Activated naive CD4-positive, alpha-beta T cell treated with anti-CD3 and anti-CD28 coated beads for 36 hours (primary cell): ENCODE results near the gene NFYC. TPM values are rescaled to one million over a fixed set of nuclear protein-coding genes. Genes with fewer than 3 reads are reported as not detected.

Experiments
- CTCF ChIA-PET: fragments of 350-600 bp; sonication (Branson Sonifier 250); formaldehyde crosslinking; loops from one replicate; lab custom pipeline; 2021; ENCODE audit warnings: antibody characterized with exemption; lab: Charles Lee
- DNase-seq: peaks from one replicate; pipeline ENCODE4 v3.0.0-alpha.2; 2020
- H3K27ac Mint-ChIP-seq: one replicate; pipeline ENCODE4 v1.8.0; 2021; ENCODE audit warnings: mild to moderate bottlenecking, mixed read lengths
- H3K27me3 Mint-ChIP-seq: one replicate; pipeline ENCODE4 v1.8.0; 2021; ENCODE audit warnings: low read depth, mixed read lengths
- H3K36me3 Mint-ChIP-seq: one replicate; pipeline ENCODE4 v1.8.0; 2021; ENCODE audit warnings: low read depth, mixed read lengths
- H3K4me1 Mint-ChIP-seq: one replicate; pipeline ENCODE4 v1.8.0; 2021; ENCODE audit warnings: low read depth, mixed read lengths
- H3K4me3 Mint-ChIP-seq: one replicate; pipeline ENCODE4 v1.8.0; 2021; ENCODE audit warnings: mild to moderate bottlenecking, moderate library complexity, mixed read lengths
- H3K9me3 Mint-ChIP-seq: one replicate; pipeline ENCODE4 v1.8.0; 2021; ENCODE audit warnings: mixed read lengths
- intact Hi-C: fragments of 100-400 bp; cut with micrococcal nuclease; formaldehyde crosslinking; loops from one replicate; pipeline ENCODE4 v1.15.1; 2023
- total RNA-seq, 2 experiments: library from RNA; stranded (reverse); gene quantifications; one replicate each; pipeline ENCODE4 v1.2.3, GENCODE V29; 2021

The NFYC gene
- total RNA-seq, 2 experiments from 2014 or later: 53.5 to 63.1 TPM

DNA sequence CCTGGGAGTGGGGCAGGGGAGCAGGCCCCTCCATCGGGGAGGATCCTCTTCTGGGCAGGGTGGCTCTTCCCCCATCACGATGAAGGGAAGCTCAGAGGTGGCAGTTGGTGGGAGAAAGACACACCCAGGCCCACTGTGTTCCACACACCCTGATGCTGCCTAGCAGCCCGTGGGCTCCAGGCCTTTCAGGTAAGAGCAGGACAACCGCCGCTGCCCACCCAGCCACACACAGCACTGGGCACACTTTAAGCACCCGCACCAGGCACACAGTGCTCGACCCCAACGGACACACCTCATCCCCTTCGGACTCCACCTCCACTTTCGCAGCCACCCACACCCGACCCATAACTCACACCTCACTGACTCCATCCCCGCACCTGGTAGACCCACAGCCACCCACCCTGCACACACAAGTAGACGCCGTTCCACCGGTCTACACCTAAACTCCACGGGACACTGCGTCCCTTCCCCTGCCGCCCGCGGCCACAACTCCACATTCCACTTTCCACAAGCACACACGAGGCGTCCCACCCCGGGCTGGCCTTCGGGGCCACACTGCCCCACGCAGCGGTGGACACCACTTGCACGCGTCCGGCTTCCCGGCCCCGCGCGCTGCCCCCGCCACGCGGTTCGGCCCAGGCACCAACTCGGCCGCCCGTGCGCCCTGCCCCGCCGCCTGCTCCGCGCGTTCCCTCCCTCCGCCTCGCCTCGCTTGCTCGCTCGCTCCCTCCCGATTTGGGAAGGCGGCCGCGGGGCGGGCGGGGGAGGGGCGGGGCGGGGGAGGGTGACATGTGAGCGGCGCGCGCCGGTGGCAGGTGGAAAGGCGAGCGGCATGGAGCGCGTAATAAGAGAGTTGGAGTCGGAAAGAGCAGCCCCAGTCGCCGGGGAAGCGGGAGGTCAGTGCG, 91.7 kb downstream of the NFYC start, which contains the start of gene KCNQ4:
Gene KCNQ4 (plus strand): TSS at position 787 of the 905 bp plus-strand sequence. CDS start 307 bp downstream, outside the sequence.
- H3K4me3 Mint-ChIP-seq: peak within 1 kb of the TSS; percentile 63
- peaks cover 3% of the 10 kb centered on the region for H3K36me3 Mint-ChIP-seq
- DNase-seq: peak; percentile 43
- peaks cover 7% of the 10 kb centered on the region for H3K4me1 Mint-ChIP-seq
- peaks cover 15% of the 10 kb centered on the region for H3K27me3 Mint-ChIP-seq
- CTCF ChIA-PET: interaction anchor here (2.1 kb wide), 2 partner anchors 9 to 10 kb away, joined by 8 to 10 read pairs; no protein-coding TSS in a partner anchor
- no peak within 1 kb of the TSS for H3K27ac Mint-ChIP-seq
- intact Hi-C loops: no loop called here
- H3K9me3 Mint-ChIP-seq: no peaks in the 10 kb centered on the region

DNA sequence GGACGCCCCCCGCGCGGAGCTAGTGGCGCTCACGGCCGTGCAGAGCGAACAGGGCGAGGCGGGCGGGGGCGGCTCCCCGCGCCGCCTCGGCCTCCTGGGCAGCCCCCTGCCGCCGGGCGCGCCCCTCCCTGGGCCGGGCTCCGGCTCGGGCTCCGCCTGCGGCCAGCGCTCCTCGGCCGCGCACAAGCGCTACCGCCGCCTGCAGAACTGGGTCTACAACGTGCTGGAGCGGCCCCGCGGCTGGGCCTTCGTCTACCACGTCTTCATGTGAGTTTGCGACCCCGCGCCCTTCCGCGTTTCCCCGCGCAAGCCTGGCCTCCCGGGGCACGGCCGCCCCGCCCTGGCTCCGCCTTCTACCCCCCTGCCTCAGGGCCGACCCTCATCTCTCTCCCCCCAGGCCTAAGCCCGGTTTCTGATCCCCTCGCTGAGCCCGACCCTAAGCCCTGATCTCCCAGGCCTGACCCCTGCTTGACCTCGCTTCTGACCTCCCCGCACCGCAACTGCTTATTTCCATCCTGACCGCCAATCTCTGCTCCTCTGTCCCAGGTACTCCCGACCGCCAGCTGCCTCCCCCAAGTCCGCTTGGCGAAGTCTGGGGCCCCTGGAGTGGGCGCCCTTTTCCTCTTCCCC, 92.8 kb downstream of the NFYC start:
- no peak overlapping the region for H3K27ac Mint-ChIP-seq
- intact Hi-C loops: no loop called here
- peaks cover 15% of the 10 kb centered on the region for H3K27me3 Mint-ChIP-seq
- peak overlapping the region; percentile 63 for H3K4me3 Mint-ChIP-seq
- H3K4me1 Mint-ChIP-seq: peaks cover 7% of the 10 kb centered on the region
- no peaks in the 10 kb centered on the region for H3K36me3 Mint-ChIP-seq
- no peak for DNase-seq
- CTCF ChIA-PET: interaction anchor here (0.6 to 2.1 kb wide), 2 partner anchors 10 to 436 kb away, joined by 4 to 8 read pairs; no protein-coding TSS in a partner anchor
- no peaks in the 10 kb centered on the region for H3K9me3 Mint-ChIP-seq

DNA sequence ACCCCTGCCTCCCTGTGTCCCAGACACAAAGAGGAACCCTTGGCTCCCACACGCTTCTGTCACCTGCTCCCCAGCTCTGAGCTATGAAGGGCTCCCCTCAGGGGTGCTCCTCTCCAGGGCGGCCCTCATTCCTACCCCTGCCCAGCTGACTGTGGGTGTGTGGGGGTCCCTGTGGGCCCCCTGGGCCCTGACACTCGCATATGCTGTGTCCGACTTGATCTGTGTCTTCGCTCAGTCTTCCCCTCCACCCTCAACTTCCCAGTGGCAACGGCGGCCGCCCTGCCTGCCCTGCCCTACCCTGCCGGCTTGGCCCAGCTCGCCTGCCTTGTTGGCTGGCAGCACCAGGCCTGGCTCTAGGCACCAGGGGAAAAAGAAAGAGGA, 93.3 kb downstream of the NFYC start:
- Mint-ChIP-seq H3K4me3 (peak overlapping the region; percentile 63), H3K9me3 (no peaks in the 10 kb centered on the region), H3K4me1 (peaks cover 7% of the 10 kb centered on the region), H3K27ac (no peak overlapping the region), H3K27me3 (peaks cover 15% of the 10 kb centered on the region), H3K36me3 (no peaks in the 10 kb centered on the region)
- DNase-seq: no peak
- intact Hi-C loops: no loop called here
- CTCF ChIA-PET: interaction anchor here (0.6 to 2.1 kb wide), 2 partner anchors 10 to 435 kb away, joined by 4 to 8 read pairs; no protein-coding TSS in a partner anchor

DNA sequence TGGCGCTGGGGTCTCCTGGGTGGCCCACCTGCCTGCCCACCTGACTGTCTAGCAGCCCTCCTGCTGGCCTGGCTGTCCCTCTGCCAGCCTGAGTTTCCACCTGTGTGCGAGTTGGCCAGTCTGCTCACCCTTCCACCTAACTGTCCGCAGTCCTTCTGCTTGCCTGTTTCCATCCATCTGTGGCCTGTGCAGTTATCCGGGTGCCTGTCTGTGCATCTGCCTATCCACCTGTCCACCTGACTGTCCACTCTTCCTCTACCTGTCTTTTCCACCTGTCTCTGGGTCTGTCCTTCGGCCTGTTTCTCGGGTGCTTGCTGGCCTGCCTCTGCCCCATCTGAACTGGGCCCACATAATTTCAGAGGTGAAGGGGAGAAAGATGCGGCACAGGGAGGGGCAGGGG, 93.9 kb downstream of the NFYC start:
- intact Hi-C loops: no loop called here
- no peak overlapping the region for H3K27ac Mint-ChIP-seq

DNA sequence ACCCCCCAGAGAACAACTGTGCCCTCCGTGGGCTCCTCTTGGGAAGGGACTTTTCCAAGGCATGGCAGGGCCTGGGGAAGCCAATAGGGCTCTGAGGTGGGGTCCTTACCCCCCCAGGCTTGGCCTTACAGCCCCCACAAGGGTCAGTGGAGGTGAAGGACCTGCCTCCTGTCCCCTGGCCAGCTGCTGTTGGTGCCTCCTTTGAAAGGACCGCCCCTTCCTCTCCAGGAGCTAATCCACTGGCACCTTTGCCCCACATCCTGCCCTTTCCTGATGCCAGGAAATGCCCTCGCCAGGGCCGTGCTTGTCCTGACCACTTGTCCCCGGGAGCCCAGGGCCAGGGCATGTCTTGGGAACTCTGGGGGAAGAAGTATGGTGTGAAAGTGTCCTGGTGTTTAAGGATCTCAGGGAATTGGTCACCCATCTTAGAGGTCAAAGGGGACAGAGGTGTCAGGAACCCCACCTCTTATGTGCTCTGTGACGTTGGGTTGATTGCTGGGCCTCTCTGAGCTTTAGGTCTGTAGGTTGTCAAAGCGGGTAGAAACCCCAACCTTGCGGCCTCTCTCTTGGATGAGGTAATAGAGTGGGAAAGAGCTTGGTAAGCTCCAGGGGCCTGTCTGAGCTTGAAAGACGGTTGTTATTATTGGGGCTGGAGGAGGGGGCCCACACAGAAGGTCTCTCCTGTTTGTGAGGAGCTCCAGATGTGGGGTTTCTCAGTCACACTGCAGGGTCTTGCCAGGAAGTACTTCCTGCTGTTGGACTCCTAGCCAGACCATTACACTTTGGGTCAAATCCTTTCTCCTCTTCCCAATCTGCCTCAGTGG, 94.9 kb downstream of the NFYC start:
- CTCF ChIA-PET: interaction anchor here (0.6 to 5.3 kb wide), 2 partner anchors 11 to 301 kb away, joined by 3 to 29 read pairs; no protein-coding TSS in a partner anchor
- H3K36me3 Mint-ChIP-seq: no peaks in the 10 kb centered on the region
- no peak overlapping the region for H3K4me3 Mint-ChIP-seq
- no peak for DNase-seq
- no peak overlapping the region for H3K27ac Mint-ChIP-seq
- intact Hi-C loops: no loop called here
- H3K27me3 Mint-ChIP-seq: peaks cover 15% of the 10 kb centered on the region
- H3K4me1 Mint-ChIP-seq: peaks cover 7% of the 10 kb centered on the region
- no peaks in the 10 kb centered on the region for H3K9me3 Mint-ChIP-seq

More for the DNA sequence above, 93.9 kb downstream of the NFYC start:
- peaks cover 15% of the 10 kb centered on the region for H3K27me3 Mint-ChIP-seq
- CTCF ChIA-PET: interaction anchor here (2.1 kb wide), 1 partner anchor 11 kb away, joined by 8 read pairs; no protein-coding TSS in a partner anchor
- H3K4me3 Mint-ChIP-seq: no peak overlapping the region
- H3K36me3 Mint-ChIP-seq: no peaks in the 10 kb centered on the region
- peaks cover 7% of the 10 kb centered on the region for H3K4me1 Mint-ChIP-seq
- DNase-seq: no peak
- no peaks in the 10 kb centered on the region for H3K9me3 Mint-ChIP-seq

DNA sequence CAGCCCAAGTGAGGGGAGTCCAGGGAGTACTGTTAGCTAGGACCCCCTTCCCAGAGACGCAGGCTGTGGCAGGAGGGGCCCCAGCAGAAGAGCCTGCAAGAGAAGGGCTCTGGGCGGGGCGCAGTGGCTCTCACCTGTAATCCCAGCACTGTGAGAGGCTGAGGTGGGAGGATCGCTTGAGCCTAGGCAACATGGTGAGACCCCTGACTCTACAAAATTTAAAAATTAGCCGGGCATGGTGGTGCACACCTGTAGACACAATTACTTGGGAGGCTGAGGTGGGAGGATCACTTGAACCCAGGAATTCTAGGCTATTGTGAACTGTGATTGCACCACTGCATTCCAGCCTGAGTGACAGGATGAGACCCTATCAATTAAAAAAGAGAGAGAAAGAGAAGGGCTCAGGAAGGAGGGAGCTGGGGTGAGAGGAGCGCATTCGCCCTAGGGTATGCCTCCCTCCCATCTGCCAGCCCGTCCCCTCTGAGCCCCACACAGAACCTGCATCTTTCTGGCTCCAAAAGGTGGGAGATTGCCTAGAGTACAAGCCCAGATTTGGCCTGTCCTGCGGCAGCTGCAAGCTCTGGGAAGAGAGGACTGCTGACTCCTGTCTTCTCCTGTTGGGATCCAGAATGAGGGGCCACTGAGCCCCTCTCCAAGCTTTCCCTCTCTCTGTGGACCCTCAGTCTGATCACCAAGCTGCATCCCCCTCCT, 95.6 kb downstream of the NFYC start:
- H3K27me3 Mint-ChIP-seq: peaks cover 15% of the 10 kb centered on the region
- no peak for DNase-seq
- H3K4me1 Mint-ChIP-seq: peaks cover 7% of the 10 kb centered on the region
- H3K9me3 Mint-ChIP-seq: no peaks in the 10 kb centered on the region
- CTCF ChIA-PET: interaction anchor here (5.3 kb wide), 1 partner anchor 12 kb away, joined by 29 read pairs; no protein-coding TSS in a partner anchor
- no peak overlapping the region for H3K4me3 Mint-ChIP-seq
- no peaks in the 10 kb centered on the region for H3K36me3 Mint-ChIP-seq
- no peak overlapping the region for H3K27ac Mint-ChIP-seq
- intact Hi-C loops: no loop called here

DNA sequence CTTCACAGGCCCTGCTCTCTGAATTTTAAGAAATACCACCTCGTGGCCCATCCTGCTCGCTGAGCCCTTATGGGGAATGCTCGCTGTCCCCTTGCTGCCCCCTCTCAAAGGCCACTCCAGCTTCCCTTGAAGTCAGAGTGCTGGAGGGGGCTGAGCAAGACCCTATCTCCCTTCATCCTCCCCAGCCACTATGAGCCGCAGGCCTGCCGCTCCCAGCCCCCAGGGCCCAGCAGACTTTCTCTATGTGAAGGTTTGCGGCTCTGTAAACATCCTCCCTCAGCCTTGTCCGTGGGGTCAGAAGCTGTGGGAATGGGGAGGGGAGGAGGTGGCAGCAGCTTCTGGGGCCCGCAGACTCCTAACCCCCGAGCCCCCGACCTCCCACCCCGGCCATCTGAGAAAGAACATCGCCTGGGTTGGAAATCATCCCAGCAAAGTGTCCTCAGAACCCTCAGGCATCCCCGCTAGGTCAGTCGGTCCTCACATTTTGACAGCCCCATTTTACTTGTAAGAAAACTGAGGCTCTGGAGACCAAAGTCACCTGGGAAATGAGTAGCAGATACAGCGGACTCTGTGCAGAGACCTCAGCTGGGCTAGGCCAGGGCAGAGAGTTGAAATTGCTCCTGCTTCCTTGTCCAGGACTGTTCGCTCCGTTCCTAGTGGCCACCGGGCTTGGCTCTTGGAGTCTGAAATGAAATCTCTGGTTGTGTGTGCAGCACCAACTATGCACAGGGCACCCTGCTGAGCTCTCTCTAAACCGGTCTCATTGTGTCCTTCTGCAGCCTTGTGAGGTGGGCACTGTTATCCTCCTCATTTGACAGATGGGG, 96.4 kb downstream of the NFYC start:
- DNase-seq: no peak
- no peaks in the 10 kb centered on the region for H3K9me3 Mint-ChIP-seq
- peaks cover 12% of the 10 kb centered on the region for H3K27me3 Mint-ChIP-seq
- peaks cover 7% of the 10 kb centered on the region for H3K4me1 Mint-ChIP-seq
- H3K27ac Mint-ChIP-seq: no peak overlapping the region
- CTCF ChIA-PET: interaction anchor here (5.3 kb wide), 1 partner anchor 13 kb away, joined by 29 read pairs; no protein-coding TSS in a partner anchor
- intact Hi-C loops: no loop called here
- no peak overlapping the region for H3K4me3 Mint-ChIP-seq
- H3K36me3 Mint-ChIP-seq: no peaks in the 10 kb centered on the region

DNA sequence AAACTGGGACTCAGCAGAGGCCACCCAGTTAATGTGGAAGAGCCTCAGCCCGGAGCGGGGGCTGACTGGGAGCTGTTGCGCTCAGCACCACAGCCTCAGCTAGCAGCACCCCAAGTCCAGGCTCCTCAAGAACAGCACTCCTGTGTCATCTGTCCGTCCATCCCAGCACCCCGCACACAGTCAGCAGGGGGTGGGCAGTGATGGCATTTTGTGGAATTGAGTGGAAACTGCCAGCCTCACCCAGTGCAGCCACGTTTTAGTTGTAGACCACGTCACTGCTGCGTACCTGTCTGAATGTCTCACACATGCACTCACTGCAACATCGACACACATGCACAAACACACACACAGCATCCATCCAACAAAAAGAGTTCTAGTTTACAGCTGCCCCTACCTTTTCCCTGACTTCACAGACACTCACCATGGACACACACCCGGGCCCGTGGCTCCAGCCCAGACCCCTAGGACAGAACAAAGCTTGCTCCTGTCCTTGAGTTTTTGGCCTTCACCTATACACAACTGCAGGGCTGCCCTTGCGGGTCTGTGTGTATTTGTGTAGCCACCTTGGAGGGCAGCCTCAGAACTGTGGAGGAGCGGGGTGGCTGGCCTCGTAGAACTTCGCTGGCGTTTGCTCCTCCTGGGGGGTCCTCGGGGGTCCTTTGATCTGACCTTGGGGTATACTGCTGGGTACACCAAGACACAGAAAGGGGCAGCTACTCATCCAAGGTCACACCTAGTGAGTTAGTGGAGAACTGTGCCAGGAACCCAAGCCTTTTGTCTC, 97.2 kb downstream of the NFYC start:
- intact Hi-C loops: no loop called here
- H3K36me3 Mint-ChIP-seq: no peaks in the 10 kb centered on the region
- peaks cover 8% of the 10 kb centered on the region for H3K27me3 Mint-ChIP-seq
- no peak overlapping the region for H3K27ac Mint-ChIP-seq
- CTCF ChIA-PET: interaction anchor here (5.3 kb wide), 1 partner anchor 14 kb away, joined by 29 read pairs; no protein-coding TSS in a partner anchor
- no peak overlapping the region for H3K4me3 Mint-ChIP-seq
- H3K4me1 Mint-ChIP-seq: peaks cover 4% of the 10 kb centered on the region
- H3K9me3 Mint-ChIP-seq: no peaks in the 10 kb centered on the region
- no peak for DNase-seq

DNA sequence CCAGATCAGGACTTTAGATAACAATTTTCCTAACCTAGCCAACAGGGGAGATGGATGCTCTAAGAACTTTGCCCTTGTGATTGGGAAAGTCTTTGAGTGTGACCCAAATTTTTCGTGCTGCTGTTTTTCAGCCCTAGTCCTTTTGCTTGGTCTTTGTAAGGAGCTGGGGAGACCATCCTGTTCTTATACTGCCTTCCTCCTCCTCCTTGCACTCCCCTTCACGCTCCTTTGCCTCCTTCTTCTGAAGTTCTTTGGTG, 97.8 kb downstream of the NFYC start:
- Mint-ChIP-seq H3K27ac (no peak overlapping the region), H3K4me3 (no peak overlapping the region), H3K27me3 (peaks cover 7% of the 10 kb centered on the region), H3K4me1 (peaks cover 6% of the 10 kb centered on the region), H3K9me3 (no peaks in the 10 kb centered on the region), H3K36me3 (no peaks in the 10 kb centered on the region)
- CTCF ChIA-PET: interaction anchor here (5.3 kb wide), 1 partner anchor 14 kb away, joined by 29 read pairs; no protein-coding TSS in a partner anchor
- intact Hi-C loops: no loop called here
- DNase-seq: no peak

DNA sequence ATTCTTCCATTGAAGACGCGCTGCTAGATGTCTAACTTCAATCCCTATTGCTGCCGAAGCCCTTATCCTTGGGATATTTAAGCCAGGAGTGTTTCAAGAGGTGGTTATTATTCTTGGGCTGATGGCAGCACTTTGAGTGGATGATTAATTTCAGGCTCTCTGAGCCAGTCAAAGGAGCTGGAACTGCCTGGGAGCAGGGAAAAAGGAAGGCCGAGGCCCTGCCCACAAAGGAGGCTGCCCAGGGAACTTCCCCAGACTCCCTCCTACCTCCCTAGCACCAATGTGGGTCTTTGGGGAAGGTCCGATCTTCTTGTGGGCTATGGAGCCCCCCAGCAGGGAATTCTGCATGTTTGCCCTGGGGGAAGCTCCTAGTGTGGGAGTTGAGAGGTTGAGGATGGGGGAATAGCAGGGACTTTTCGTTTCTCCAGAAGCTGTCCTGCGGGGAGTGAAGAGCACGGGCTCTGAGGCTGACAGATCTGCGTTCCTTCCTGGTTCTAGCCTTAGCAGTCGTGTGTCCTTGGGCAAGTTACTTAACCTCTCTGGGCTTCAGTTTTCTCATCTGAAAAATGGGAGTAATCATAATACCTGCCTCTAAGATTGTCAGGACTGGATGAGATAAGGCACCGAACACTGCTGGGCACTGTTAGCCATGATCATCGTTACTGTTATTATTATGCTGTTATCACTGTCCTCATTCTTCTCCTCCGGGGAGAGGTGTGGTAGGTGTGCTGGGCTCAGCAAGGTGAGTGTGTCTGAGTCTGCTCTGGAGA, 98.3 kb downstream of the NFYC start:
- no peak for DNase-seq
- peaks cover 4% of the 10 kb centered on the region for H3K27me3 Mint-ChIP-seq
- peaks cover 8% of the 10 kb centered on the region for H3K4me1 Mint-ChIP-seq
- H3K9me3 Mint-ChIP-seq: no peaks in the 10 kb centered on the region
- no peak overlapping the region for H3K27ac Mint-ChIP-seq
- intact Hi-C loops: no loop called here
- no peaks in the 10 kb centered on the region for H3K36me3 Mint-ChIP-seq
- CTCF ChIA-PET: interaction anchor here (5.3 kb wide), 1 partner anchor 15 kb away, joined by 29 read pairs; no protein-coding TSS in a partner anchor
- no peak overlapping the region for H3K4me3 Mint-ChIP-seq
